Peyer's patch (tissue), 4 donors: Measurements from ENCODE around the gene PRODH.
"Not testable (repeated sequence)": the region's sequence is repeated elsewhere in the genome, so short reads cannot be mapped to it uniquely, and the experiment has no call there.

Experiments used
- CTCF ChIP-seq, 6 experiments: fragments of 450-650 bp in 4 of 6; fragments of 200-600 bp in 2 of 6; sonication (generic) in 1 of 6; IDR thresholded peaks; one replicate each; pipeline ENCODE4 v1.5.1; 2017 to 2019; ENCODE audit warnings: antibody characterized with exemption in 6 of 6, mild to moderate bottlenecking in 3 of 6, moderate library complexity in 1 of 6
- POLR2A ChIP-seq, 2 donors: fragments of 450-650 bp; IDR thresholded peaks; one replicate each; pipeline ENCODE4 v1.5.1; 2017; ENCODE audit warnings: antibody characterized with exemption in 2 of 2, mild to moderate bottlenecking in 2 of 2, moderate library complexity in 2 of 2

GRCh38 chr22:18969158-18969942 lies 33.3 kb upstream of the PRODH start:
- not testable (repeated sequence) for TF ChIP-seq CTCF, POLR2A (IDR thresholded peaks at IDR 0.05)
